ENCODE results near the gene EPAS1. TPM values are rescaled to one million over a fixed set of nuclear protein-coding genes. Genes with fewer than 3 reads are reported as not detected.

EPAS1 gene
- total and polyA plus RNA-seq, 9 of the 15 experiments (the other 6 are each of a cell fraction or from before 2014, with no cell fraction given), result 0.25 to 11.2 (median 4.1) TPM

- Histone ChIP-seq H2AFZ (ENCODE audit: low read depth, low read length) (peak overlapping the region; percentile 87), H3K27me3 (ENCODE audit: control insufficient read depth in 2 of 2, insufficient read depth in 2 of 2, low read length in 2 of 2) (no peaks in the 10 kb centered on the region), H3K9me1 (ENCODE audit: control insufficient read depth, insufficient read depth, low read length) (no peaks in the 10 kb centered on the region), H3K36me3 (ENCODE audit: control insufficient read depth, insufficient read depth, low read length) (no peaks in the 10 kb centered on the region), H3K4me3 (no peak overlapping the region), H3K4me1 (replicated peaks in 1 of 2; ENCODE audit: control insufficient read depth in 2 of 2, insufficient read depth in 2 of 2, low read length in 2 of 2) (peaks cover 15 to 32% of the 10 kb centered on the region in 2 experiments), H3K27ac (ENCODE audit: extremely low read depth, low read depth, low read length) (peak overlapping the region; percentile 13; the same call in 1 of the 3 replicates), H3K9me3 (replicated peaks; ENCODE audit: control insufficient read depth, insufficient read depth, low read depth, low read length) (no peaks in the 10 kb centered on the region), H3K79me2 (ENCODE audit: control insufficient read depth, insufficient read depth, low read length) (no peaks in the 10 kb centered on the region), H3K9ac (ENCODE audit: insufficient read depth in 1 of 2, low read depth in 2 of 2, low read length in 2 of 2) (no peak overlapping the region), H3K4me2 (ENCODE audit: insufficient read depth, low read length) (no peak overlapping the region), H4K20me1 (replicated peaks; ENCODE audit: control insufficient read depth, insufficient read depth, low read length) (no peaks in the 10 kb centered on the region)
- BruUV-seq (replicated peaks), result no TSS peak
- CTCF ChIA-PET (ENCODE audit: low intra/inter-chr PET ratio), result no interaction called here
- FAIRE-seq, result peak; percentile 83
- intact Hi-C loops (cut with micrococcal nuclease) (no loop called here), in situ Hi-C loops (cut with MboI) (no loop called here)
- ATAC-seq, result 0 out of 3 replicates have a peak, but pooled peaks have one; percentile 12
- DNase-seq (ENCODE audit: extremely low read depth in 1 of 4, low spot score in 3 of 4), result no peak
- POLR2A ChIA-PET, result interaction anchor here (1.2 to 2.0 kb wide), 2 partner anchors 14 to 17 kb away, joined by 3 to 8 read pairs; no protein-coding TSS in a partner anchor
- 39% methylated on average over 7 of the region's 7 CpGs for WGBS (ENCODE audit: insufficient coverage, low coverage, missing lambda C conversion rate)
- TF ChIP-seq, protein P1, sequence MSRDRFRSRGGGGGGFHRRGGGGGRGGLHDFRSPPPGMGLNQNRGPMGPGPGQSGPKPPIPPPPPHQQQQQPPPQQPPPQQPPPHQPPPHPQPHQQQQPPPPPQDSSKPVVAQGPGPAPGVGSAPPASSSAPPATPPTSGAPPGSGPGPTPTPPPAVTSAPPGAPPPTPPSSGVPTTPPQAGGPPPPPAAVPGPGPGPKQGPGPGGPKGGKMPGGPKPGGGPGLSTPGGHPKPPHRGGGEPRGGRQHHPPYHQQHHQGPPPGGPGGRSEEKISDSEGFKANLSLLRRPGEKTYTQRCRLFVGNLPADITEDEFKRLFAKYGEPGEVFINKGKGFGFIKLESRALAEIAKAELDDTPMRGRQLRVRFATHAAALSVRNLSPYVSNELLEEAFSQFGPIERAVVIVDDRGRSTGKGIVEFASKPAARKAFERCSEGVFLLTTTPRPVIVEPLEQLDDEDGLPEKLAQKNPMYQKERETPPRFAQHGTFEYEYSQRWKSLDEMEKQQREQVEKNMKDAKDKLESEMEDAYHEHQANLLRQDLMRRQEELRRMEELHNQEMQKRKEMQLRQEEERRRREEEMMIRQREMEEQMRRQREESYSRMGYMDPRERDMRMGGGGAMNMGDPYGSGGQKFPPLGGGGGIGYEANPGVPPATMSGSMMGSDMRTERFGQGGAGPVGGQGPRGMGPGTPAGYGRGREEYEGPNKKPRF (IDR thresholded peaks at IDR 0.05; ENCODE audit: low read depth, low read length), result no peak
- TF ChIP-seq GABPA (tag; conservative IDR thresholded peaks at IDR 0.05; ENCODE audit: low read depth) (0 out of 2 replicates have a peak, but pooled peaks have one; percentile 12), FOSL1 (tag; conservative IDR thresholded peaks at IDR 0.05) (0 out of 2 replicates have a peak, but pooled peaks have one; percentile 33), TRIM28 (IDR thresholded peaks at IDR 0.05) (no peak), TAL1 (IDR thresholded peaks at IDR 0.05) (no peak), FOXA3 (CRISPR knock-in tag; conservative IDR thresholded peaks at IDR 0.05 in 1 of 2, IDR thresholded peaks at IDR 0.05 in 1 of 2) (peak in 1 of 2 experiments; percentile 45; a peak in 2 of 4 replicates), GTF2B (IDR thresholded peaks at IDR 0.05; ENCODE audit: extremely low read depth, insufficient read length) (no peak), SAFB2 (IDR thresholded peaks at IDR 0.05; ENCODE audit: borderline replicate concordance, low read depth, low read length, severe bottlenecking) (no peak), ATF3 (IDR thresholded peaks at IDR 0.05) (peak; percentile 31; the same call in 1 of the 2 replicates), ATF3 (CRISPR knock-in tag; conservative IDR thresholded peaks at IDR 0.05) (no peak), CREM (IDR thresholded peaks at IDR 0.05; ENCODE audit: low read depth) (no peak), ATF4 (CRISPR knock-in tag; IDR thresholded peaks at IDR 0.05) (no peak), NFE2 (IDR thresholded peaks at IDR 0.05; ENCODE audit: low read depth) (no peak), JUN (IDR thresholded peaks at IDR 0.05; ENCODE audit: borderline replicate concordance, low read depth, low read length) (0 out of 2 replicates have a peak, but pooled peaks have one; percentile 28), JUN (CRISPR knock-in tag; IDR thresholded peaks at IDR 0.05; ENCODE audit: borderline replicate concordance) (no peak), GABPB1 (CRISPR knock-in tag; IDR thresholded peaks at IDR 0.05) (no peak)
These were observed 23.9 kb upstream of the EPAS1 start for GRCh38 chr2:46273225-46273863.
